NOMO-1 (cell line): ENCODE results near the gene NF1.
A peak's percentile ranks its signal among the peaks of the same experiment; 100 is the strongest.
"Not testable (repeated sequence)": the region's sequence is repeated elsewhere in the genome, so short reads cannot be mapped to it uniquely, and the experiment has no call there.

ENCODE experiments used
- DNase-seq, 2 experiments: peaks; one replicate each; lab custom pipeline; 2025; ENCODE audit not compliant: unreplicated experiment in 2 of 2; lab: John Stamatoyannopoulos, UW

NF1 gene

DNA sequence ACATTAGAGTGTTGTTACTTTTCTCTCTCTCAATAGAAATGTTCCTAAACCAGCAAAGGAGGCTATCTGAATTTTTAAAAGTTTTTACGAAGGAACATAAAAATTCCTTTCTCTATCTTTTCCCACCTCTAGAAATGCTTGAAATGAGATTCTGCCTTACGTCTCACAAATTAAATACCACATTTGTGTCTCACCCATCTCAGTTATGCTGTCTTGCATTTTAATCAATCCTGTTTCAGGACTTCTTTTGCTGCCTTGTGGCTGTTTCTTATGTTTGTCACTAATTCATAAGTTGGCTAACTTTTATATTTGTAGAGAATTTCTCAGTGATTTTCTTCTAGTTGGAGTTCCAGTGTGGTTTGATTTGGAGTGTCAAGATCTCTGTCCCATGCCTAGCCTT, 198.8 kb downstream of the NF1 start:
- DNase-seq: no peak

DNA sequence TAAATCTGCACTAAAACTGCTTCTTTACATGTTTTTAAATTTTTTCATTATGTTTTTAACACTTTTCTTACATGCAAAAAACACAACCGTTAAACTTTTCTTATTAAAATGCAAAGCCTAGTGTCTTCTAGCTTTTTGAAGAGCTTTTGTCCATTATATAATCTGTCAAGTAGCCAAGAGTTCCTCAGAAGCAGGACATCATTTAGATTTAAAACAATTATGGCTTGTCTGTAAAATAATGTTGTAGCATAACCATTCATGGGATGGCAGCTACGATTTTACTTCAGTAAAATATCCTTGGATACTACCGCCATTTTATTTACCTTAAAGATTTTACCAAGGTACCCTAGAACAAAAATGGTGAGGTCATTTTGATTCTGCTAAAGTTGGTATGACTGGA, 199.5 kb downstream of the NF1 start:
- no peak for DNase-seq

DNA sequence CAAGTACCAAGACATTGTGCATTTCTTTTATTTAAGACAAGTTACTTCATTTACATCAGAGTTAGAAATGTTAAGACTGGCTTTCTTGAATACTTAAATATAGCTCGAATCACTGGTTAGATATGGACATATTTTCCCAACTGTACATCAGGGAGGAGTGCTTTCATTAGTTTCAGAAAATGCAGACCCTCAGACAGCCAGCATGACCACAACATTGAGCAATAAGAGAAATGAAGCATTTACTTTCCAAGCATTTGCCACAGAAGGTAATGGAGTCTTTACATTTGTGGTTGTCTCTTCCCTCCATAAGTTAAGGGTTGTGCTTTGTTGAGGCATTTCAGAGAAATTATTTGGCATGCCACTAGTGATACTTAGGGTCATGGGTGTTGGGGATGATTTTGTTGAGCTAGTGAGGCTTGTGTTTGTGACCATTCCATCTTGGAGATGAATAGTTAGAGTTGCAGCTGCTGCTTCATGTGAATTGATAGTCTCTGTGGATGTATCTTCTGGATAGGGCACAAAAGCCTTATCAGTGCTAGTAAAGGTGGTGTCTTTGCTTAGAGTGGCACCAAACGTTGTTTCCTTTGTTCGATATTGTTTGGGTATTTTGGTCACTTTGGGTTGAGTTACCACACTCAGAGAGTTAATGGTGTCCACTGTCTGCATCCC, 200.2 kb downstream of the NF1 start:
- peak in 1 of 2 experiments; percentile 13 for DNase-seq

DNA sequence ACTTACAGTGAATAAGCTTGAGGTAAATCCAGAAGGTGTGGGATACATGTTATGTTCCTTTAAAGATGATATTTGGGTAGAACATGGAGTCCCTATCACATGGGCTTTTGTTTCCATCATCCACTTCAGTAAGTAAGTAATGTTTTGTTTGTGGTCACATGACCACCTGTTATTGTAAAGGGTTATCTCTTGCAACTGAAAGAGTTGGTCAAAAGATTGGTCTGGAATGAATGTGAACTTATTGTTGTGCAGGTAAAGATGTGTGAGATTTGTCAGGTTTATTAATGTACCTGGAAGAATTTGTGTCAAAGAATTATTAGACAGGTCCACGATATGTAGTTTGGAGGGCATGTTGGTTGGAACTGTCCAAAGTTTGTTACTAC, 200.7 kb downstream of the NF1 start:
- no peak for DNase-seq

DNA sequence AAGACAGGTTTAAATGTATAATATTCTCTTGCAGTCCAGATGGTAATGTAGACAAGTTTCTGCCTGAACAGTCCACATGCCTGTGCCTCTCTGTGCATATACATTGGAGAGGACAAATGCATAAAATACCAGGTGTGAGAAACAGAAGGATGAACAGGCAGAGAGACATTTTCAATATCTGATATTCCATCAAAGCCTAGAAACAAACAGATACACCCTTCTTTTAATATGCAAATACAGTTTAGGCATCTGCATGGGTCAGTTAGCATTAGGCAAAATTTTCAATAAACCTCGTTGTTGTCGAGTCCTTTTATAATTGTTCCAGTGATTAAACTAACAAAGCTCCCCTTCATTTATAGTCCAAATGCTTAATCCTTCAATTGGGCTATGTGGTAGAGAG, 201.4 kb downstream of the NF1 start:
- DNase-seq: no peak

DNA sequence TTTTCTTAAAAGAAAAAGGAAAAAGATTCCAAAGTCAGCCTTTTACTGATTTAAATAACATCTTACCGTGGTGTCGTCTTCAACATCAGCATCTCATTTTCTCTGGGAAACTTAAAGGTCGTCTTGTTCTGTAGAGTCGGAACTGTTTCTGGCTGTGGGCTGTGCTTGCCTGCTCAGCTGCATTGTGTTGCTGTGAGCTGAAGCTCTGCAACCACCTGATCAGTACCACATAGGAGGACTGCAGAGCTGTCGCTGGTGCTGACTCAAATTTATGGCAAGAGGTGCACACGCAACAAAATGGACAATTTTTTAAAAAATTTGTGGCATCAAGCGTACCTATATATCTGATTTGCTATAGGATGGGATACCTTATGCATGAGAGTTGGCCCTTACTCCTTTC, 202.3 kb downstream of the NF1 start, which contains the start of gene OMG:
OMG (minus strand) TSS at position 150 of the 400 bp plus-strand sequence. CDS start 908 bp downstream, outside the sequence.
- DNase-seq: no peak

DNA sequence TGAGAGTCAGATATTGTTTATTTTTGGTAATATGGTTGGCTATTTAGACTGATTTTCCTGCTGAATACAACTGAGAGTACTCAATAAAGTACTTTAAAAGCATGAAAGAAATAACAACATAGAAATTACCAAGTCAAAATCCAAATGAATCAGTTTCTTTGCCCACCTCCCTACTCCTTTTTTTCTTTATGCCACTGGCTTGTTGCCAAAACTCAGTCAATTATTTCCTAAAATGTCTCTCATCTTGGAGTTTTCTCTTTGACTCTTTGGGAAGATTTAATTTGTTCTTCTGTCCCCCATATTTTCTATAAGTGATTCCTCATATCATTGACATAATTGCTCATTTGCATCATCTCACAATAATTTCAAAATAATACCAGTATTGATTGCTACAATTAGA, 204.8 kb downstream of the NF1 start:
- no peak for DNase-seq

DNA sequence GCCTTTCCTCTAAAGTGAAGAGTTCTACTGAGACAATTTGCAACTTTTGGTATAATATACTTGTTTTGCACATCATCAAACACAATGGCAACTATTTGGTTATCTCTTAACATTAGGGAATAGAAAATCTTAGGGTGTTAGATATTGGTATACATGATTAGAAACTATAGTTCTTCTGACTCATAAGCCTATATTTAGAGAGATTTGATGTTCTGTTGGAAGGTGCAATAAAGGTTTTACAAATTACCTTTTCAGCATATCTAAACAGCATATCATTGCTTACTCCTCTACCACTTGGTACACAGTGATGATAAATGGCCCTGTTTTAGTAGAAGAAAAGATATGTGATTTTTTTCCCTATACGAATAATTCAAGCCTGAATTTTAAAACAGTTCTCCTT, 212.9 kb downstream of the NF1 start:
- no peak for DNase-seq

DNA sequence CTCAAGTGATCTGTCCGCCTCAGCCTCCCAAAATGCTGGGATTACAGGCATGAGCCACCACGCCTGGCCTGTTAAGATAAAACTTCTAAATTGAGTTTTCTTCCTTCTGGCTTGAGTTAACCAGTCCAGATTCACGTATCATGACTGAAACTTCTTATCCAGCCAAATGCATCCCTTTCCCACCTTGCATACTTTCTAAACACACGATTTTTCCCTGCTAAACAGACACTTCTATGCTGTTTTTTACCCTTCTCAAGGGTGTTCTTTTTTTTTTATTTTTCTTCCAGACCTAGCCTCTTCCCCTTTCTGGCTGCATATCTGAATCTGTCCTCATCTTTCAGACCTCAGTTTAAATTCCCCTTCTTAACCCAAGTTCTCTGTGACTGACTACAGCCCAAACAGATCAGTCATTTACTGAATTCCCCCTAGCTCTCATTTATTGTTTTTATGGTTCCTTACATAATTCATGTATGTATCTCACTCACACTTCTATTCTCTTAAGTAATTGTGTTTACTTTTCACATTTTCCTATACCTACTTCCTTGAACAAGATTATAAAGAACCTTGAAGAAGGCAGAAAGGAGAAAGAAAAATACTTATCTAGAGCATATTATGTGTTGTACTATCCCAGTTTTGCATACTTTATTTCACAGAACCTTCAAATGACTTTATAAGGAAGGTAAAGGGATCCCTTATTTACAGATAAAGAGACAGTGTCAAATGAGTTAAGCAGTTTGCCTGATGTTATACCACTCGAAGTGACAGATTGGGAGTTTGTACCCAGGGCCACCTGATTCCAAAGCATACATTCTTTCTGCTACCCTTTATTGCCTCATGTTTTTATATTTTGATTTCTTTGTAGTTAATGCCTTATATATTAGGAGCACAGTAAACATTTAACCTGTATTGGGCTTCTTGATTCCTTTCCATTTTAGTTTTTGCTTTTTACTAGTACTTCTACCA, 213.9 kb downstream of the NF1 start:
- peak; percentile 30 to 68 for DNase-seq

DNA sequence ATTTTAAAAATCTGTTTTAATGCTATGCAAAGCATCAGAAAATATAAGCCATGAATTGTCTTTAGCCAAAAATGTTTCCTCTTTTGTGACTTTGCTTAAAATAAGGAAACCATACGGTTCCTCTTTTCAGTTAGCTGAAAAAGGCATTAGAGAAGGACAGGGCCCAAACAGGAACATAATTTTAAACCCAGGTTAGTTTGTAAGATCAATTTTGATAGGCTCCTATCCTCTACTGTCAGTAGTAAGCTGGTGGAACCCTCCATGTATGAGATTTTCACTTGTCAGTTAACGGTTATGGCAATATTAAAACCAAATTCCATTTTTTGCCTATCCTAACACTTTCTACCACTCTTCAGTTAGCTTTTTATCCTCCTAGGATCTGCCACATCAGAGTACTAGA, 214.8 kb downstream of the NF1 start:
- DNase-seq: peak; percentile 92 to 96

DNA sequence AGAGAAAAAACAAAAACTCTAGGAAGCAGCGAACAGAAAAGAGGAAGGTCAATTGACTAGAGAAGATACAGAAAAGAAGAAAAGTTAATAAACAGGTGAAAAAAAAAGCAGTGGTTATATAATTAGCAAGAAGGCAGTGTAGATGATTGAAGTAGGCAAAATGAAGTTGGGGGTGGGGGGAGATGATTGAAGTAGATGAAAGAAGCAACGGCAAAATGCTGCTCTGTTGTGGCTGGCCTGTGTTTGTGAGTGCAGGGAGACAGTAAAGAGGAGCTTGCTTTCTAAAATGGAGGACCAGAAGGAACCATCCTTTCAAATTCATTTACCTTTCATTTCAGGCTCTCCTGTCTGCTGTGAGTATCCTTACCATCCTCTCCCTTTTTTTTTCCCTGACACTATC, 215.5 kb downstream of the NF1 start:
- DNase-seq: peak in 1 of 2 experiments; percentile 44

DNA sequence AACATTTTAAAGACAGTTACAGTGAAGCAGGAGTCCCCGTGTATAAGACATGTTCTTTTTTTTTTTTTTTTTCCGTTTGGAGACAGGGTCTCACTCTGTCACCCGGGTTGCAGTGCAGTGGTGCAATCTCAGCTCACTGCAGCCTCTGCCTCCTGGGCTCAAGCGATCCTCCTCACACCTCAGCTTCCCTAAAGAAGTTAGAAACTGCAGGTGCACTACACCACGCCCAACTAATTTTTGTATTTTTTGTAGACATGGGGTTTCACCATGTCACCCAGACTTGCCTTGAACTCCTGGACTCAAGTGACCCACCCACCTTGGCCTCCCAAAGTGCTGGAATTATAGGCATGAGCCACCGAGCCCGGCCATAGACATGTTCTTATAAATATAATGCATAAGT, 216.1 kb downstream of the NF1 start:
- DNase-seq: no peak

DNA sequence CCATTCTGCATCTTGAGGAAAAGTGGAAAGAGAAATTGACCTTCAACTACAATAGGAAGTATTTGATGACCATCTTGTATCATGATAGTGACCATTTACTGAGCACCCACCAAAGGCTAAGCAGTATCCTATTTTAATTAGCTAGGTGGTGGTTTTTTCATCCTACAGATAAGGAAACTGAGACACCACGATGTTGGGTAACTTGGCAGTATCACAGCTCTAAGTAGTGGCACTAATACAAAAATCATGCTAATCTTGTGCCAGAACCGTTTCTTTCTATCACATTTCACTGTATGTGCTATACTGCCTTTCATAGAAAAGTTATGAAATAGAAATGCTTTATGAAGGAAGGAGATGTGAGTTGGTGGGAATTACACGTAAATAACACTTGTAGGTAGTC, 216.7 kb downstream of the NF1 start:
- DNase-seq: no peak

DNA sequence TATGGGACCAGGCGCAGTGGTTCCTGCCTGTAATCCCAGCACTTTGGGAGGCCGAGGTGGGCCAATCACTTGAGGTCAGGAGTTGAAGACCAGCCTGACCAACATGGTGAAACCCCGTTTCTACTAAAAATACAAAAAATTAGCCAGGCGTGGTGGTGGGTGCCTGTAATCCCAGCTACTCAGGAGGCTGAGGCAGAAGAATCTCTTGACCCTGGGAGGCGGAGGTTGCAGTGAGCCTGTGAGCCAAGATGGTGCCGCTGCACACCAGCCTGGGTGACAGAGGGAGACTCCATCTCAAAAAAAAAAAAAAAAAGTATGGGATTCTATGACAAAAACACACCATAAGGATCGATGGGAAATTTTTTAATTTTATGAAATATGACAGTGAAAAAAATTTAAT, 217.4 kb downstream of the NF1 start:
- DNase-seq: not testable (repeated sequence)

DNA sequence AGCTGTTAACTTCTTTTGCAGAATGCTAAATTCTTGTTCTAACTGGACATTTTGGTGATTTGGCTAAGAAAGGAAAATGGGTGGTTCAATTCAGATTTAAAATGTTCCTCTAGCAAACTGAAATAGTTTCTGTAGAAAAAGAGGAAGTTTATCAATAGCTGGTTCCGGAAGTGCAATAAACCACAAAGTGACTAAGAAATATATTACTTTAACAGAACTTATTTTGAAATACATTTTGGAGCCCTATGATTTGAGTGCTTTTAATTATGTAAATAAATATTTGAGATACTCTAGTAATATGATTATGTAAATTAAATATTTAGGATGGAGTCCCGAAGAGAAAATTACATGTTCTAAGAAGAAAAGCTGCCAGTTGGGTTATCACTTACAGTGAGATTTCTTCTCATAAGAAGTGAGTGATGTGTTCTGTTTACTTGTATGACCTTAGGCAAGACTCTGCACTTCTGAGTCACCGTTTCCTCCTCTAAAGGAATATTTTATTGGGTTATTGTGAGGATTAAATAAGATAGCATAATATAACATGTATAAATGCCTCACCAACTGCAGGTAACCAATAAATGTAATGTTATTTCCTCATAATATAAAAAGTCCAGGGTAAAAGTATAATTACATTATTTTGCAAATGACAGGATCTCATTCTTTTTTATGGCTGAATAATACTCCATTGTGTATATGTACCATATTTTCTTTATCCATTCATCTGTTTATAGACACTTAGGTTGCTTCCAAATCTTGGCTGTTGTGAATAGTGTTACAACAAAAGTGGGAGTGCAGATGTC, 219.4 kb downstream of the NF1 start, which contains the start of gene EVI2B:
EVI2B (minus strand) TSS at position 73 of the 800 bp plus-strand sequence. CDS start 8,445 bp downstream, outside the sequence.
- DNase-seq: peak; percentile 73 to 98

DNA sequence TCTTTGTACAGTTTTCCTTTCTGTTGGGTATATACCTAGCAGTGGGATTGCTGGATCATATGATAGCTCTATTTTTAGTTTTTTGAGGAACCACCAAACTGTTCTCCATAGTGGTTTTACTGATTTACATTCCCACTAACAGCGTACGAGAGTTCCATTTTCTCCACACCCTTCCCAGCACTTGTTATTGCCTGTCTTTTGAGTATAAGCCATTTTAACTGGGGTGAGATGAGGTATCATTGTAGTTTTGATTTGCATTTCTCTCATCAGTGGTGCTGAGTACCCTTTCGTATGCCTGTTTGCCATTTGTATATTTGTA, 220.0 kb downstream of the NF1 start:
- DNase-seq: no peak

DNA sequence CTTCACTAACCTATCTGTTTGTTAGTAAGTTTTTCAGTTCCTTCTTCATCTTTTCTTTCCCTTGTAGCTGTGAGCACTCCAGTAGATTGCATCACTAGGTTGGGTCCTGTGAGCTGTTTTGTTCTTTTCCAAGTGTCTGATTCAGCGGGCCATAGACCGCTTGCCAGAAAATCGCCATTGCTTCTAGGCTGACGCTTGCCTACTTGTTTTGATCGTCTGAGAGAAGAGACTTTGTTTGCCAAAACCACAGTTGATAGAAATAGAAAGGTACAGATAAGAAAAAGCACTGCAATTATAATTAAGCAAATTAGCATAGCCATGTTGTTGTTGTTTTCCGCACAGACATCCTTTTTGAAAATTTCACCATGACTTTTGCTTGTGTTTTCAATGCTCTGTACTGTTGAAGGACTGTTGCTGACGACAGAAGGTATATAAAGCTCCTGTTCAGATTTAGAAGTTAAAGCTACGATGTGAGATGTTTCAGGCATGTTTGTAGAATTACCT, 223.6 kb downstream of the NF1 start:
- DNase-seq: peak; percentile 75 to 88

DNA sequence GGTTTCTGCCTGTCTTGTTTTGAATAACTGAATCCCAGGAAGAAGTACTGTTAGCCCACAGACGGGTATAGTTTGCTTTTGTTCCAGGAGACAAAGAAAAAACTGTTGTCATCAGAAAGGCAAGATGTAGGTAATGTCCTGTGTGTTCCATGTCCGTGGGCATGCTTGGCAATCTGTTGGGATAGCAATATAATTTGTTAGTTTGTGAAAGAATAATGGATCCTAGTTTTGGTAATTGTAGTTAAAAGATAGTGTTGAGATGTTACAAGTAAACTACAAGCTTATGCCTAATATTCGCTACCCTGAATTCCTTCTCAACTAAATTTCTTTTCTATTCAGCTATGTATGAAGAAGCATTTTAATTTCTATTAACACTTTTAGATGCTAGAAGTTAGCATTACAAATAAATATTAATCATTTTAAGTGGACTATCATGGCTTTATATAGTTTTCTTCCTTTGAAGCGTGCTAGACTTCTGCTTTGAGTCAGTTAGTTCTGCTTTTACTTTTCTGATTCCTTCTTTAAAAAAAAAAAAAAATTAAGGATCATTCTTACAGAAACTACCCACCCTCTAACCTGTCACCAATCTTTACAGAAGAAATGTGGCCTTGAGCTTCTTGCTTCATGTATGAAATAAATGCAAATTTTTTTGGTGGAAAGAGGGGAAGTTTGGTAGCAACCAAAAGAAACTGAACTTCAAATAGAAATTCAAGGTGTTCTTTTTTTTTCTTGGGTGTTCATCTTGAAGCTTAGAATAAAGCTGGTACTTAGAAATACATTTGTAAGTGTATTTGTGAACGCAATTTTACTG, 224.3 kb downstream of the NF1 start:
- peak; percentile 65 to 87 for DNase-seq

DNA sequence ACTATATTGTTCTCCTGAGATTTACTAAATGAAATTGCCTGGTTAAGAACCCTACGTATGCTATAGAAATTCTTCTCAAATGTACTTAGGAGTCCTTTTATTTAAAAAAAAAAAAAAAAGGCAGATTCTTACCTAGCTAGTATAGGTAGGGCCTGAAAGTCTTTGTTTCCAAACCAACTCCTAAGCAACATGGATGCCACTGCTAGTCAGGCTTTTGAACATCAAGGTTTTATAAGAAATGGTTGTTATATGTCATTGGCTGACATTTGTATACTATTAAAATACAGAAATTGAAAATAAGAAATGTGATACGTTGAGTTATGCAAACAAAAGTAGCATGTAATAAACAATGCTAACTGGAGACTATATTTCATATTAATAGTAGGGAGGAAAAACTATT, 225.5 kb downstream of the NF1 start:
- DNase-seq: no peak

DNA sequence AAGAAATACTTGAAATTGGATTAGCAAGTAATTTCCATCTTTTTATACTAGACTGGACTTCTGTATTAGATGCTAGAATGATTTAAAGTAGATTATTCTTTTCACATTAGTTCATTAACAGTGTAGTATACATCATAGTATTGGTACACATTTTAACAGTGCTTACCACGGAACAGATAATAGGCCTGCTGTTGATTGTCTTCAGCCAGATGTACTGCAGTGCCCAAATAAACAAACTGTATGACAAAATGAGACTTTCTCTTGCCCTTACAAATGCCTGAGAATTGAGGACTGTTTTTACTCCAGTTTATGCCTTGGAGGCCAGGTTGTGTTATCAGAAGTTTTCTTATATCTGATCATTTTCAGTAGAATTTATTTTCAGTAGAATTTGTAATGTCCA, 226.0 kb downstream of the NF1 start:
- peak in 1 of 2 experiments; percentile 19 for DNase-seq
